ENCODE data around the gene INPP5E. TPM values are rescaled to one million over a fixed set of nuclear protein-coding genes. Genes with fewer than 3 reads are reported as not detected.

INPP5E gene
- total RNA-seq, 1 donor: 8.3 TPM

- H3K4me3 ChIP-seq (ENCODE audit: insufficient read depth, low read length): no peak overlapping the region
- H3K36me3 ChIP-seq (ENCODE audit: insufficient read depth, low read length): peaks cover 24% of the 10 kb centered on the region
- no peaks in the 10 kb centered on the region for H3K27me3 ChIP-seq (ENCODE audit: insufficient read depth, low read length)
- no peaks in the 10 kb centered on the region for H3K4me1 ChIP-seq (ENCODE audit: insufficient read depth, low read length)
- H4K20me1 ChIP-seq (ENCODE audit: insufficient read depth, low read length): no peaks in the 10 kb centered on the region
- no peak for DNase-seq (ENCODE audit: insufficient read length, low spot score, missing footprints)
- no peak overlapping the region for H3K4me2 ChIP-seq (ENCODE audit: insufficient read depth, low read length)
- no peak overlapping the region for H2AFZ ChIP-seq (ENCODE audit: low read length)
- H3K9me3 ChIP-seq (ENCODE audit: low read depth, low read length): no peaks in the 10 kb centered on the region
- H3K27ac ChIP-seq (ENCODE audit: low read depth, low read length): no peak overlapping the region
- H3K79me2 ChIP-seq (ENCODE audit: insufficient read depth, low read length): no peaks in the 10 kb centered on the region
- TF ChIP-seq CTCF (IDR thresholded peaks at IDR 0.05; ENCODE audit: extremely low read depth, low read depth, low read length): no peak
Observed at GRCh38 chr9:136380381-136380780, 59.3 kb downstream of the INPP5E start.

GRCh38 chr9:136379891-136380290 lies 59.8 kb downstream of the INPP5E start:
- no peak for TF ChIP-seq CTCF (IDR thresholded peaks at IDR 0.05; ENCODE audit: extremely low read depth, low read depth, low read length)
- no peak overlapping the region for H3K4me3 ChIP-seq (ENCODE audit: insufficient read depth, low read length)
- no peaks in the 10 kb centered on the region for H3K27me3 ChIP-seq (ENCODE audit: insufficient read depth, low read length)
- H2AFZ ChIP-seq (ENCODE audit: low read length): no peak overlapping the region
- H4K20me1 ChIP-seq (ENCODE audit: insufficient read depth, low read length): no peaks in the 10 kb centered on the region
- H3K79me2 ChIP-seq (ENCODE audit: insufficient read depth, low read length): no peaks in the 10 kb centered on the region
- no peak overlapping the region for H3K27ac ChIP-seq (ENCODE audit: low read depth, low read length)
- H3K36me3 ChIP-seq (ENCODE audit: insufficient read depth, low read length): peaks cover 19% of the 10 kb centered on the region
- H3K9me3 ChIP-seq (ENCODE audit: low read depth, low read length): no peaks in the 10 kb centered on the region
- DNase-seq (ENCODE audit: insufficient read length, low spot score, missing footprints): no peak
- H3K4me2 ChIP-seq (ENCODE audit: insufficient read depth, low read length): no peak overlapping the region
- no peaks in the 10 kb centered on the region for H3K4me1 ChIP-seq (ENCODE audit: insufficient read depth, low read length)

- no peaks in the 10 kb centered on the region for H3K79me2 ChIP-seq (ENCODE audit: insufficient read depth, low read length)
- H3K4me2 ChIP-seq (ENCODE audit: insufficient read depth, low read length): no peak overlapping the region
- no peak overlapping the region for H3K4me3 ChIP-seq (ENCODE audit: insufficient read depth, low read length)
- no peaks in the 10 kb centered on the region for H3K4me1 ChIP-seq (ENCODE audit: insufficient read depth, low read length)
- no peaks in the 10 kb centered on the region for H4K20me1 ChIP-seq (ENCODE audit: insufficient read depth, low read length)
- H3K36me3 ChIP-seq (ENCODE audit: insufficient read depth, low read length): peaks cover 17% of the 10 kb centered on the region
- no peak for DNase-seq (ENCODE audit: insufficient read length, low spot score, missing footprints)
- no peaks in the 10 kb centered on the region for H3K9me3 ChIP-seq (ENCODE audit: low read depth, low read length)
- no peaks in the 10 kb centered on the region for H3K27me3 ChIP-seq (ENCODE audit: insufficient read depth, low read length)
- TF ChIP-seq CTCF (IDR thresholded peaks at IDR 0.05; ENCODE audit: extremely low read depth, low read depth, low read length): no peak
- no peak overlapping the region for H3K27ac ChIP-seq (ENCODE audit: low read depth, low read length)
- H2AFZ ChIP-seq (ENCODE audit: low read length): no peak overlapping the region
Observed at GRCh38 chr9:136379401-136379800, 60.2 kb downstream of the INPP5E start.

GRCh38 chr9:136379003-136379287 lies 60.7 kb downstream of the INPP5E start:
- H3K4me3 ChIP-seq (ENCODE audit: insufficient read depth, low read length): no peak overlapping the region
- H2AFZ ChIP-seq (ENCODE audit: low read length): no peak overlapping the region
- no peak overlapping the region for H3K27ac ChIP-seq (ENCODE audit: low read depth, low read length)
- no peak overlapping the region for H3K4me2 ChIP-seq (ENCODE audit: insufficient read depth, low read length)
- no peaks in the 10 kb centered on the region for H4K20me1 ChIP-seq (ENCODE audit: insufficient read depth, low read length)
- H3K36me3 ChIP-seq (ENCODE audit: insufficient read depth, low read length): peaks cover 15% of the 10 kb centered on the region
- H3K79me2 ChIP-seq (ENCODE audit: insufficient read depth, low read length): no peaks in the 10 kb centered on the region
- no peaks in the 10 kb centered on the region for H3K9me3 ChIP-seq (ENCODE audit: low read depth, low read length)
- H3K4me1 ChIP-seq (ENCODE audit: insufficient read depth, low read length): no peaks in the 10 kb centered on the region
- TF ChIP-seq CTCF (IDR thresholded peaks at IDR 0.05; ENCODE audit: extremely low read depth, low read depth, low read length): no peak
- H3K27me3 ChIP-seq (ENCODE audit: insufficient read depth, low read length): no peaks in the 10 kb centered on the region
- DNase-seq (ENCODE audit: insufficient read length, low spot score, missing footprints): no peak

Other genes with a start within 250 kb of the INPP5E start
- under 0.01 TPM in 1 of 2 replicates, not detected in the other for gene LHX3, start 234.7 kb downstream of the INPP5E start, total RNA-seq
- 6.8 and 12.7 TPM in 2 replicates for gene QSOX2, start 194.0 kb downstream of the INPP5E start, total RNA-seq
- gene CCDC187, start 135.8 kb downstream of the INPP5E start, total RNA-seq: under 0.01 TPM in 1 of 2 replicates, not detected in the other
- 30.9 and 39.1 TPM in 2 replicates for gene GPSM1, start 112.3 kb downstream of the INPP5E start, total RNA-seq
- 4.3 and 4.4 TPM in 2 replicates for gene DNLZ, start 76.1 kb downstream of the INPP5E start, total RNA-seq
- gene CARD9, start 66.2 kb downstream of the INPP5E start, total RNA-seq: 1.8 and 5.1 TPM in 2 replicates
- 8.0 and 9.0 TPM in 2 replicates for gene SNAPC4, start 39.7 kb downstream of the INPP5E start, total RNA-seq
- 37.4 and 40.2 TPM in 2 replicates for gene ENTR1, start 29.2 kb downstream of the INPP5E start, total RNA-seq
- gene PMPCA, start 29.2 kb downstream of the INPP5E start, total RNA-seq: 36.8 and 39.1 TPM in 2 replicates
- 36.8 and 38.4 TPM in 2 replicates for gene SEC16A, start 43.2 kb upstream of the INPP5E start, total RNA-seq
- gene NOTCH1, start 106.2 kb upstream of the INPP5E start, total RNA-seq: 10.5 and 14.4 TPM in 2 replicates
- 3.3 and 6.2 TPM in 2 replicates for gene EGFL7, start 223.1 kb upstream of the INPP5E start, total RNA-seq
- gene AGPAT2, start 247.6 kb upstream of the INPP5E start, total RNA-seq: 26.5 and 30.0 TPM in 2 replicates

Data from osteoblast (primary cell).